ENCODE results near the gene ADAMTS13.

DNA sequence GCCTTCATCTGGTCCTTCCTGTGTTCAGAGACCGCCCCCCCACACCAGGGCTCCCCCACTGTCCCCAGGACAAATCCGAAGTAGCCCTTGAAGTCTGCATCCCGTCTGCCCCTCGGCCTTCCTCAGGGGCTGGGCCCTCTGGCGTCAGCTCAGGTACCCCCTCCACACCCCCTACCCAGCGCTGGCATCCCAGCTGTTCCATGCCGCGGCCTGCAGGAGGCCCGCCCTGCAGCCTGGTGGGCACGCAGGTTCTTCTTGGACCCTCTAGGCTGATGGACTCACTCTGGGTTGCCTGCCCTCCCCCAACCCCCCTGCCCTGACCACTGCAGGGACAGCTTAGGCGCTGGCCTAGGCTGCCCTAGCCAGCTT lies 50.1 kb downstream of the ADAMTS13 start:
- TF ChIP-seq POLR2A (IDR thresholded peaks at IDR 0.05) (no peak), EP300 (IDR thresholded peaks at IDR 0.05) (no peak)
- TF ChIP-seq, protein P1, sequence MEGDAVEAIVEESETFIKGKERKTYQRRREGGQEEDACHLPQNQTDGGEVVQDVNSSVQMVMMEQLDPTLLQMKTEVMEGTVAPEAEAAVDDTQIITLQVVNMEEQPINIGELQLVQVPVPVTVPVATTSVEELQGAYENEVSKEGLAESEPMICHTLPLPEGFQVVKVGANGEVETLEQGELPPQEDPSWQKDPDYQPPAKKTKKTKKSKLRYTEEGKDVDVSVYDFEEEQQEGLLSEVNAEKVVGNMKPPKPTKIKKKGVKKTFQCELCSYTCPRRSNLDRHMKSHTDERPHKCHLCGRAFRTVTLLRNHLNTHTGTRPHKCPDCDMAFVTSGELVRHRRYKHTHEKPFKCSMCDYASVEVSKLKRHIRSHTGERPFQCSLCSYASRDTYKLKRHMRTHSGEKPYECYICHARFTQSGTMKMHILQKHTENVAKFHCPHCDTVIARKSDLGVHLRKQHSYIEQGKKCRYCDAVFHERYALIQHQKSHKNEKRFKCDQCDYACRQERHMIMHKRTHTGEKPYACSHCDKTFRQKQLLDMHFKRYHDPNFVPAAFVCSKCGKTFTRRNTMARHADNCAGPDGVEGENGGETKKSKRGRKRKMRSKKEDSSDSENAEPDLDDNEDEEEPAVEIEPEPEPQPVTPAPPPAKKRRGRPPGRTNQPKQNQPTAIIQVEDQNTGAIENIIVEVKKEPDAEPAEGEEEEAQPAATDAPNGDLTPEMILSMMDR (IDR thresholded peaks at IDR 0.05) = no peak
